Measurements from ENCODE around the gene TRIO.

DNA sequence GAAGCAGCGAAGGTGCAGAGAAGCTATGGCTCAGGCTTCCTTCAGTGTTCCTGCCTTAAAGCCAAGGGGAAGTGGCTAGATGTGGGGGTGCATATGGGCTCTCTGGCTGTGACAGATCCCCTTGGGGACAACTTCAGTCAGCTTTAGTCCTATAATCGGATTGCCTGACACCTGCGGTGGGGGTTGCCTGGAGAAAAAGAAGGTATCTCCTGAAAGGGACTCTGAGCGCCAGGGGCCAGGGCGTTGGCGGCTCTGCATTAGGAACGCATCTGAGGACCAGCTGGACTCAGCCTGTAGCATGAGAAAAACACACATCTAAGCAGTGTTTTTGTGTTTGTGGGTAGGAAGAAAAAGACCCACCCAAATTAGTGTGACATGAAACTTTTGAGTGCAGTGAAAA lies 354.2 kb downstream of the TRIO start:
- TF ChIP-seq, protein P1, sequence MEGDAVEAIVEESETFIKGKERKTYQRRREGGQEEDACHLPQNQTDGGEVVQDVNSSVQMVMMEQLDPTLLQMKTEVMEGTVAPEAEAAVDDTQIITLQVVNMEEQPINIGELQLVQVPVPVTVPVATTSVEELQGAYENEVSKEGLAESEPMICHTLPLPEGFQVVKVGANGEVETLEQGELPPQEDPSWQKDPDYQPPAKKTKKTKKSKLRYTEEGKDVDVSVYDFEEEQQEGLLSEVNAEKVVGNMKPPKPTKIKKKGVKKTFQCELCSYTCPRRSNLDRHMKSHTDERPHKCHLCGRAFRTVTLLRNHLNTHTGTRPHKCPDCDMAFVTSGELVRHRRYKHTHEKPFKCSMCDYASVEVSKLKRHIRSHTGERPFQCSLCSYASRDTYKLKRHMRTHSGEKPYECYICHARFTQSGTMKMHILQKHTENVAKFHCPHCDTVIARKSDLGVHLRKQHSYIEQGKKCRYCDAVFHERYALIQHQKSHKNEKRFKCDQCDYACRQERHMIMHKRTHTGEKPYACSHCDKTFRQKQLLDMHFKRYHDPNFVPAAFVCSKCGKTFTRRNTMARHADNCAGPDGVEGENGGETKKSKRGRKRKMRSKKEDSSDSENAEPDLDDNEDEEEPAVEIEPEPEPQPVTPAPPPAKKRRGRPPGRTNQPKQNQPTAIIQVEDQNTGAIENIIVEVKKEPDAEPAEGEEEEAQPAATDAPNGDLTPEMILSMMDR (IDR thresholded peaks at IDR 0.05), result no peak
- no peak for TF ChIP-seq POLR2A (IDR thresholded peaks at IDR 0.05)
